HG03159 (cell line): ENCODE results near the gene COX6A1.

Experiments used
- ATAC-seq: cut with Tn5 transposase; IDR thresholded peaks from one replicate; pipeline ENCODE4 v1.9.1; 2021; ENCODE audit warnings: mild to moderate bottlenecking, moderate library complexity; ENCODE audit not compliant: unreplicated experiment

COX6A1 gene

GRCh38 chr12:120490325-120490724 is 52.4 kb downstream of the COX6A1 start:
- no peak for ATAC-seq
